Spleen (tissue), 11 donors: ENCODE data around the gene MRPL23. TPM values are rescaled to one million over a fixed set of nuclear protein-coding genes. Genes with fewer than 3 reads are reported as not detected.

Source experiments
- DNase-seq: peaks from one replicate; pipeline ENCODE4 v3.0.0-alpha.2; 2020
- H3K27ac ChIP-seq, 8 donors: fragments of 200-600 bp; sonication (generic) in 7 of 8; 1 replicate in 4 of 8; 2 replicates in 4 of 8; pipeline versions ENCODE4 v1.5.0 to v1.8.0; 2016 to 2021; ENCODE audit warnings: inconsistent platforms in 4 of 8, mild to moderate bottlenecking in 4 of 8, moderate library complexity in 1 of 8
- H3K27me3 ChIP-seq, 7 donors: fragments of 200-600 bp; sonication (generic) in 6 of 7; replicated peaks in 1 of 7; 1 replicate in 4 of 7; 2 replicates in 3 of 7; pipeline versions ENCODE4 v1.5.0 to v1.8.0; 2016 to 2021; ENCODE audit warnings: inconsistent platforms in 3 of 7, mild to moderate bottlenecking in 1 of 7
- H3K36me3 ChIP-seq, 6 donors: fragments of 200-600 bp; sonication (generic) in 5 of 6; 1 replicate in 4 of 6; 2 replicates in 2 of 6; pipeline versions ENCODE4 v1.5.0 to v1.8.0; 2016 to 2021; ENCODE audit warnings: inconsistent platforms in 2 of 6
- H3K4me1 ChIP-seq, 6 donors: fragments of 200-600 bp; sonication (generic) in 5 of 6; 1 replicate in 3 of 6; 2 replicates in 3 of 6; pipeline versions ENCODE4 v1.5.0 to v1.8.0; 2016 to 2021; ENCODE audit warnings: inconsistent platforms in 3 of 6
- H3K4me3 ChIP-seq, 8 donors: fragments of 200-600 bp; sonication (generic) in 7 of 8; 1 replicate in 4 of 8; 2 replicates in 4 of 8; pipeline versions ENCODE4 v1.5.0 to v1.8.0; 2016 to 2021; ENCODE audit warnings: inconsistent platforms in 4 of 8, mild to moderate bottlenecking in 4 of 8, moderate library complexity in 2 of 8
- H3K9me3 ChIP-seq, 8 donors: fragments of 200-600 bp; sonication (generic) in 7 of 8; 1 replicate in 4 of 8; 2 replicates in 4 of 8; pipeline versions ENCODE4 v1.5.0 to v1.8.0; 2016 to 2021; ENCODE audit warnings: inconsistent platforms in 4 of 8
- POLR2A ChIP-seq, 3 donors: fragments of 450-650 bp; IDR thresholded peaks; one replicate each; pipeline ENCODE4 v1.5.1; 2017; ENCODE audit warnings: antibody characterized with exemption in 3 of 3, mild to moderate bottlenecking in 1 of 3
- POLR2AphosphoS5 ChIP-seq, 3 donors: sonication (generic); formaldehyde crosslinking; IDR thresholded peaks; one replicate each; pipeline ENCODE4 v1.5.1; 2017; ENCODE audit warnings: antibody characterized with exemption in 3 of 3
- WGBS, 5 donors: extraction: QIAGEN DNeasy Blood & Tissue Kit in 3 of 5; methylation state at CpG; one replicate each; pipeline versions ENCODE4 v1.1.5 to v1.1.7; 2013 to 2018; 5-methylcytosine and 5-hydroxymethylcytosine counted together
- intact Hi-C: fragments of 100-400 bp; cut with DNase I; formaldehyde crosslinking; loops from one replicate; pipeline ENCODE4 v1.15.0; 2023; ENCODE audit warnings: low total_unique reads
- polyA plus RNA-seq, 3 donors: library from polyadenylated mRNA; stranded (reverse); fragments of 200-250 nt; gene quantifications; one replicate each; pipeline ENCODE4 v1.2.1, GENCODE V29; 2013
- total RNA-seq, 7 donors: library from RNA; depleted of rRNA in 3 of 7; stranded (reverse); fragments of >200 nt in 3 of 7; fragmentation: NEBNext Ultra II Directional in 4 of 7; extraction: Animal tissue kit (Norgen Biotek cat#: 25700) in 4 of 7; gene quantifications; one replicate each; pipeline versions ENCODE4 v1.1.0 to v1.2.1, GENCODE V29; 2016 to 2021
- TF ChIP-seq, protein P1 (sequence below), 11 experiments: fragments of 200-600 bp in 7 of 11; fragments of 450-650 bp in 4 of 11; sonication (generic) in 4 of 11; IDR thresholded peaks in 8 of 11; conservative IDR thresholded peaks in 3 of 11; 1 replicate in 7 of 11; 2 replicates in 4 of 11; pipeline versions ENCODE4 v1.4.0 to v1.8.0; 2016 to 2021; ENCODE audit warnings: antibody characterized with exemption in 11 of 11, inconsistent platforms in 4 of 11, mild to moderate bottlenecking in 1 of 11
- donor health status: healthy with polysubstance abuse.
- donor health status: DM: no; HTN: no; CAD: no; lungs with moderate emphysema.
- donor health status: DM: no; HTN: no; CAD: no.
- donor health status: Bipolar disorder and iron deficiency.
- donor health status: healthy.
- donor health status: DM: no; HTN: no; CAD: no.
- donor health status: DM: yes; HTN: yes; CAD: no.

Gene MRPL23
- total and polyA plus RNA-seq, 10 donors = 32.5 to 160 (median 54.0) TPM

- no peak overlapping the region for H3K27ac ChIP-seq
- TF ChIP-seq, protein P1, sequence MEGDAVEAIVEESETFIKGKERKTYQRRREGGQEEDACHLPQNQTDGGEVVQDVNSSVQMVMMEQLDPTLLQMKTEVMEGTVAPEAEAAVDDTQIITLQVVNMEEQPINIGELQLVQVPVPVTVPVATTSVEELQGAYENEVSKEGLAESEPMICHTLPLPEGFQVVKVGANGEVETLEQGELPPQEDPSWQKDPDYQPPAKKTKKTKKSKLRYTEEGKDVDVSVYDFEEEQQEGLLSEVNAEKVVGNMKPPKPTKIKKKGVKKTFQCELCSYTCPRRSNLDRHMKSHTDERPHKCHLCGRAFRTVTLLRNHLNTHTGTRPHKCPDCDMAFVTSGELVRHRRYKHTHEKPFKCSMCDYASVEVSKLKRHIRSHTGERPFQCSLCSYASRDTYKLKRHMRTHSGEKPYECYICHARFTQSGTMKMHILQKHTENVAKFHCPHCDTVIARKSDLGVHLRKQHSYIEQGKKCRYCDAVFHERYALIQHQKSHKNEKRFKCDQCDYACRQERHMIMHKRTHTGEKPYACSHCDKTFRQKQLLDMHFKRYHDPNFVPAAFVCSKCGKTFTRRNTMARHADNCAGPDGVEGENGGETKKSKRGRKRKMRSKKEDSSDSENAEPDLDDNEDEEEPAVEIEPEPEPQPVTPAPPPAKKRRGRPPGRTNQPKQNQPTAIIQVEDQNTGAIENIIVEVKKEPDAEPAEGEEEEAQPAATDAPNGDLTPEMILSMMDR (IDR thresholded peaks at IDR 0.05 in 8 of 11, conservative IDR thresholded peaks at IDR 0.05 in 3 of 11) = no peak
- no peak for TF ChIP-seq POLR2AphosphoS5 (IDR thresholded peaks at IDR 0.05)
- TF ChIP-seq POLR2A (IDR thresholded peaks at IDR 0.05) = no peak
- intact Hi-C loops = no loop called here
- no peaks in the 10 kb centered on the region for H3K9me3 ChIP-seq
- peaks cover 0 to 9% (median 6%) of the 10 kb centered on the region in 6 donors for H3K4me1 ChIP-seq
- H3K4me3 ChIP-seq = no peak overlapping the region
- WGBS, 5 donors = 71 to 94% (median 85%) methylated on average over 12 to 15 of the region's 15 CpGs
- H3K36me3 ChIP-seq = no peaks in the 10 kb centered on the region
- peak; percentile 72 for DNase-seq
- H3K27me3 ChIP-seq = peaks cover 0 to 8% (median 0%) of the 10 kb centered on the region in 7 donors
Measured at GRCh38 chr11:1943576-1943975, 3.6 kb upstream of the MRPL23 start.

GRCh38 chr11:1943977-1944376, 3.2 kb upstream of the MRPL23 start:
- no peak overlapping the region for H3K4me3 ChIP-seq
- DNase-seq = peak; percentile 43
- H3K27me3 ChIP-seq = peaks cover 0 to 4% (median 0%) of the 10 kb centered on the region in 7 donors
- intact Hi-C loops = no loop called here
- H3K36me3 ChIP-seq = no peaks in the 10 kb centered on the region
- 58 to 82% (median 71%) methylated on average over 9 of the region's 9 CpGs for WGBS, 5 donors
- TF ChIP-seq, protein P1 (IDR thresholded peaks at IDR 0.05 in 8 of 11, conservative IDR thresholded peaks at IDR 0.05 in 3 of 11) = no peak
- no peak for TF ChIP-seq POLR2AphosphoS5 (IDR thresholded peaks at IDR 0.05)
- TF ChIP-seq POLR2A (IDR thresholded peaks at IDR 0.05) = no peak
- H3K27ac ChIP-seq = no peak overlapping the region
- peaks cover 0 to 4% (median 2%) of the 10 kb centered on the region in 6 donors for H3K4me1 ChIP-seq
- H3K9me3 ChIP-seq = no peaks in the 10 kb centered on the region

DNA sequence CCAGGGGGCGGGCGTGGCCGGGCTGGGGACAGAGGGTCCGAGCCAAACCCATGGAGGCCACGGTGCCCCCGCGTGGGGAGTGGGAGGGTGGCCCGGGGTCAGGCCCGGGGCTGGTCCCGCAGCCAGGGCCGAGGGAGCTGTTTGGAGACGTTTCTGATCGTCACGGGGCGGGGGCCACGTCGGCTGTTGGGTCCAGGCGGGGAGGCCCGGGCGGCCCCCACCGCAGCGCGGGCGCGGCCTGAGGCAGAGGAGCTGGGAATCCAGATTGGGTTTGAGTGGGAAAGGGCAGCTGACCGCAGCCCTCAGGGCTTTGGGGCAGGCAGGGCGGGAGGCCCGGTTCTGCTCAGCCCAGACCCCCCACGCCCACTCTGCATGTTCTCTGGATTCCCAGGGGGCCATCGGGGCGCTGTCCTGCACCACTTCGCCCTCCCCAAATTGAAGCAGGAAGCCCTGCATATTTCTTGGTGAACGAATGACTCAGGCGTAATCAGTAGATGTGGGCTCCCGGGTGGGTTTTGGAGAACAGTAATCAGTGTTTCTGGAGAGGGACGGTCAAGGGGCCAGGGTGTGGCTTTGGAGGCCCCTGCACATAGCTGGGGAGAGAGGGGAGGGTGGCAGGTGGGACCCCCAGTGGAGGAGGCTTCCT, 583 bp downstream of the MRPL23 start:
- no peak for TF ChIP-seq POLR2AphosphoS5 (IDR thresholded peaks at IDR 0.05)
- TF ChIP-seq POLR2A (IDR thresholded peaks at IDR 0.05) = no peak
- TF ChIP-seq, protein P1 (IDR thresholded peaks at IDR 0.05 in 8 of 11, conservative IDR thresholded peaks at IDR 0.05 in 3 of 11) = no peak
- Histone ChIP-seq H3K9me3 (no peaks in the 10 kb centered on the region), H3K27ac (no peak overlapping the region), H3K27me3 (no peaks in the 10 kb centered on the region), H3K36me3 (no peaks in the 10 kb centered on the region), H3K4me3 (no peak overlapping the region), H3K4me1 (no peaks in the 10 kb centered on the region)
- no CpG with 5 or more reads among the region's 36 CpGs for WGBS, 5 donors
- intact Hi-C loops = no loop called here
- DNase-seq = no peak

DNA sequence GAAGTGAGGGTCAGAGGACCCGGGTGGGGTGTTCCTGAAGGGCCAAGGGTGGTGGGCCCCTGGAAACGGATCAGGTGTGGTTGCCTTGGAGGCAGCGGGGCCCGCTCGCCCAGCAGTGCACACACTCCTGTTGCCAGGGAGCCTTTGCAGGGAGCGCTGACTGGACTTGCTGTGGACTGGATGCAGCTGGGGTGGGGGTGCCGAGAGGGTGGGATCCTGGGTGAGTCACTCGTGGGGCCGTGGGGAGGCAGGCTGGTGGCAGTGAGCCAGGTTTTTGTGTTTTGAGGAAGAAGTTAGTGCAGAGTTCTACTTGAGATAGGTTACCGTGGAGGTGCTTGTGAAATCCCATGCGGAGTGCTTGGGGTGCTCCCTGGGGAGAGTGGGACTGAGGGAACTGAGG, 1.3 kb downstream of the MRPL23 start:
- DNase-seq = peak; percentile 23
- Histone ChIP-seq H3K27me3 (no peaks in the 10 kb centered on the region), H3K27ac (no peak overlapping the region), H3K9me3 (no peaks in the 10 kb centered on the region), H3K4me1 (no peaks in the 10 kb centered on the region), H3K4me3 (no peak overlapping the region), H3K36me3 (no peaks in the 10 kb centered on the region)
- TF ChIP-seq POLR2AphosphoS5 (IDR thresholded peaks at IDR 0.05) (no peak), POLR2A (IDR thresholded peaks at IDR 0.05) (no peak)
- TF ChIP-seq, protein P1 (IDR thresholded peaks at IDR 0.05 in 8 of 11, conservative IDR thresholded peaks at IDR 0.05 in 3 of 11) = no peak
- intact Hi-C loops = no loop called here
- no CpG with 5 or more reads among the region's 11 CpGs for WGBS, 5 donors
